T-cell (primary cell): Measurements from ENCODE around the gene BLOC1S5. TPM values are rescaled to one million over a fixed set of nuclear protein-coding genes. Genes with fewer than 3 reads are reported as not detected.
"Not testable (repeated sequence)": the region's sequence is repeated elsewhere in the genome, so short reads cannot be mapped to it uniquely, and the experiment has no call there.

ENCODE experiments used
- ATAC-seq, 4 experiments: fragments of 200-7000 bp in 3 of 4; fragments of 150-1000 bp in 1 of 4; cut with Tn5 transposase; replicated peaks in 1 of 4; 1 replicate in 3 of 4; 2 replicates in 1 of 4; pipeline ENCODE4 v1.10.0; 2021; ENCODE audit warnings: moderate library complexity in 3 of 4, mild to moderate bottlenecking in 2 of 4, moderate number of reproducible peaks in 1 of 4
- CTCF ChIA-PET, 2 donors: fragments of 300-600 bp; sonication (Branson Sonifier 250); formaldehyde crosslinking; loops; one replicate each; lab custom pipeline; 2022; ENCODE audit warnings: antibody characterized with exemption in 2 of 2; lab: Charles Lee
- POLR2A ChIA-PET, 2 donors: fragments of 300-600 bp; sonication (Branson Sonifier 250); formaldehyde crosslinking; loops; one replicate each; lab custom pipeline; 2022; ENCODE audit warnings: antibody characterized with exemption in 2 of 2; lab: Charles Lee
- DNase-seq, 35 experiments: peaks; one replicate each; pipeline versions ENCODE4 v3.0.0 to v3.0.0-alpha.2; 2013 to 2023
- H3K27ac ChIP-seq: one replicate; pipeline ENCODE4 v1.5.1; 2013; ENCODE audit warnings: low read length
- H3K27me3 ChIP-seq, 2 experiments: replicated peaks in 1 of 2; 1 replicate in 1 of 2; 2 replicates in 1 of 2; pipeline versions ENCODE4 v1.6.1 to v1.7.0; 2013; ENCODE audit warnings: low read length in 1 of 2, mixed read lengths in 1 of 2; ENCODE audit not compliant: control insufficient read depth in 2 of 2, insufficient read depth in 2 of 2; ENCODE audit errors: extremely low read depth in 1 of 2
- H3K36me3 ChIP-seq, 2 donors: 1 replicate in 1 of 2; 2 replicates in 1 of 2; pipeline versions ENCODE4 v1.6.1 to v1.7.0; 2013; ENCODE audit warnings: low read length in 1 of 2; ENCODE audit not compliant: control insufficient read depth in 2 of 2, insufficient read depth in 1 of 2; ENCODE audit errors: extremely low read depth in 1 of 2
- H3K4me1 ChIP-seq, 2 experiments: 1 replicate in 1 of 2; 2 replicates in 1 of 2; pipeline versions ENCODE4 v1.6.1 to v1.7.0; 2013; ENCODE audit warnings: low read length in 2 of 2, mixed read lengths in 1 of 2; ENCODE audit not compliant: insufficient read depth in 2 of 2, control insufficient read depth in 1 of 2; ENCODE audit errors: extremely low read depth in 1 of 2
- H3K4me3 ChIP-seq, 2 donors: 1 replicate in 1 of 2; 2 replicates in 1 of 2; pipeline versions ENCODE4 v1.5.1 to v1.7.0; 2013; ENCODE audit warnings: mild to moderate bottlenecking in 2 of 2, low read length in 1 of 2, moderate library complexity in 1 of 2; ENCODE audit not compliant: control insufficient read depth in 1 of 2; ENCODE audit errors: extremely low read depth in 1 of 2
- H3K9me3 ChIP-seq: 2 replicates; pipeline ENCODE4 v1.7.0; 2013
- H3K27ac Mint-ChIP-seq, 2 donors: one replicate each; pipeline ENCODE4 v1.8.0; 2020 to 2021; ENCODE audit warnings: mild to moderate bottlenecking in 2 of 2, mixed read lengths in 2 of 2
- H3K27me3 Mint-ChIP-seq, 2 donors: one replicate each; pipeline ENCODE4 v1.8.0; 2021 to 2022; ENCODE audit warnings: mixed read lengths in 2 of 2
- H3K36me3 Mint-ChIP-seq: one replicate; pipeline ENCODE4 v1.8.0; 2021; ENCODE audit warnings: mixed read lengths
- H3K4me1 Mint-ChIP-seq, 3 donors: one replicate each; pipeline ENCODE4 v1.8.0; 2020 to 2022; ENCODE audit warnings: mixed read lengths in 3 of 3, mild to moderate bottlenecking in 1 of 3
- H3K4me3 Mint-ChIP-seq, 3 donors: one replicate each; pipeline ENCODE4 v1.8.0; 2020 to 2022; ENCODE audit warnings: mild to moderate bottlenecking in 3 of 3, mixed read lengths in 3 of 3, moderate library complexity in 3 of 3
- H3K9me3 Mint-ChIP-seq, 3 donors: one replicate each; pipeline ENCODE4 v1.8.0; 2020 to 2022; ENCODE audit warnings: mixed read lengths in 3 of 3
- WGBS: methylation state at CpG from one replicate; pipeline ENCODE4 v1.1.5; 2013; ENCODE audit warnings: missing lambda C conversion rate; ENCODE audit not compliant: insufficient coverage; 5-methylcytosine and 5-hydroxymethylcytosine counted together
- total RNA-seq, 35 experiments: library from RNA in 6 of 35; stranded (reverse) in 6 of 35; fragments of 120-200 nt in 1 of 35; gene quantifications; one replicate each; pipeline versions ENCODE4 v1.2.1 to v1.2.4 and lab custom pipeline; 2013 to 2026

The BLOC1S5 gene
- total RNA-seq, 5 donors from 2014 or later (not counting 1 experiment from before 2014, with no cell fraction given), result 12.3 to 26.9 (median 18.1) TPM

- no peaks in the 10 kb centered on the region for H3K27me3 Mint-ChIP-seq
- Histone ChIP-seq H3K4me3 (no peak overlapping the region), H3K27me3 (no peaks in the 10 kb centered on the region), H3K36me3 (no peaks in the 10 kb centered on the region), H3K27ac (no peak overlapping the region), H3K4me1 (no peaks in the 10 kb centered on the region), H3K9me3 (no peaks in the 10 kb centered on the region)
- H3K4me1 Mint-ChIP-seq, result no peaks in the 10 kb centered on the region
- H3K36me3 Mint-ChIP-seq, result peaks cover 29% of the 10 kb centered on the region
- H3K9me3 Mint-ChIP-seq, result peaks cover 4 to 10% (median 7%) of the 10 kb centered on the region in 3 donors
- H3K4me3 Mint-ChIP-seq, result no peak overlapping the region
- ChIA-PET POLR2A (no interaction called here), CTCF (no interaction called here)
- no peak for ATAC-seq
- no peak for DNase-seq
- no CpG with 5 or more reads among the region's 1 CpG for WGBS
- H3K27ac Mint-ChIP-seq, result no peak overlapping the region
Measured at GRCh38 chr6:7991536-7991935, 72.7 kb downstream of the BLOC1S5 start.

GRCh38 chr6:7986219-7986618 is 78.0 kb downstream of the BLOC1S5 start:
- POLR2A ChIA-PET, result no interaction called here
- Mint-ChIP-seq H3K4me3 (no peak overlapping the region), H3K9me3 (peaks cover 3 to 5% (median 4%) of the 10 kb centered on the region in 3 donors), H3K27ac (no peak overlapping the region), H3K27me3 (no peaks in the 10 kb centered on the region), H3K4me1 (no peaks in the 10 kb centered on the region), H3K36me3 (peaks cover 16% of the 10 kb centered on the region)
- Histone ChIP-seq H3K27ac (no peak overlapping the region), H3K4me3 (no peak overlapping the region), H3K9me3 (no peaks in the 10 kb centered on the region), H3K4me1 (no peaks in the 10 kb centered on the region), H3K27me3 (no peaks in the 10 kb centered on the region), H3K36me3 (no peaks in the 10 kb centered on the region)
- WGBS, result 91% methylated on average over 30 of the region's 31 CpGs
- no peak for DNase-seq
- ATAC-seq, result no peak
- CTCF ChIA-PET, result no interaction called here

DNA sequence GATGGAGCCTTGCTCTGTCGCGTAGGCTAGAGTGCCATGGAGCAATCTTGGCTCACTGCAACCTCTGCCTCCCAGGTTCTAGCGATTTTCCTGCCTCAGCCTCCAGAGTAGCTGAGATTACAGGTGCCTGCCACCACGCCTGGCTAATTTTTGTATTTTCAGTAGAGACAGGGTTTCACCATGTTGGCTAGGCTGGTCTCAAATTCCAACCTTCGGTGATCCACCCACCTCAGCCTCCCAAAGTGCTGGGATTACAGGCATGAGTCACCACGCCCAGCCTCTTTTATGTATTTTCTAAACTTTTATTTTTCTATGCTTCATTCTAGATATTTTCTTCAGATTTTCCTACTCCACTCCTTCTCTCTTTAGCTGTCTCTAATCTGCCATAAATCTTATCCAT is 80.2 kb downstream of the BLOC1S5 start:
- H3K4me3 Mint-ChIP-seq, H3K4me3 ChIP-seq, H3K27me3 ChIP-seq, H3K27me3 Mint-ChIP-seq, DNase-seq, H3K4me1 ChIP-seq, H3K36me3 ChIP-seq, POLR2A ChIA-PET, H3K9me3 ChIP-seq, H3K27ac Mint-ChIP-seq, ATAC-seq, H3K4me1 Mint-ChIP-seq, H3K27ac ChIP-seq, CTCF ChIA-PET, H3K9me3 Mint-ChIP-seq: not testable (repeated sequence)
- H3K36me3 Mint-ChIP-seq, result peaks cover 13% of the 10 kb centered on the region
- WGBS, result 77% methylated on average over 6 of the region's 6 CpGs

- POLR2A ChIA-PET, result no interaction called here
- no peaks in the 10 kb centered on the region for H3K36me3 Mint-ChIP-seq
- no peak overlapping the region for H3K4me3 Mint-ChIP-seq
- H3K9me3 Mint-ChIP-seq, result no peaks in the 10 kb centered on the region
- Histone ChIP-seq H3K27ac (no peak overlapping the region), H3K4me1 (no peaks in the 10 kb centered on the region), H3K4me3 (no peak overlapping the region), H3K9me3 (no peaks in the 10 kb centered on the region), H3K36me3 (no peaks in the 10 kb centered on the region), H3K27me3 (peaks cover 0 to 11% of the 10 kb centered on the region in 2 experiments)
- H3K27me3 Mint-ChIP-seq, result peaks cover 11 to 19% of the 10 kb centered on the region in 2 donors
- CTCF ChIA-PET, result no interaction called here
- ATAC-seq (no peak), DNase-seq (no peak)
- H3K27ac Mint-ChIP-seq, result no peak overlapping the region
- H3K4me1 Mint-ChIP-seq, result peaks cover 0 to 6% (median 5%) of the 10 kb centered on the region in 3 donors
Measured at GRCh38 chr6:7979831-7980230, 84.4 kb downstream of the BLOC1S5 start.

DNA sequence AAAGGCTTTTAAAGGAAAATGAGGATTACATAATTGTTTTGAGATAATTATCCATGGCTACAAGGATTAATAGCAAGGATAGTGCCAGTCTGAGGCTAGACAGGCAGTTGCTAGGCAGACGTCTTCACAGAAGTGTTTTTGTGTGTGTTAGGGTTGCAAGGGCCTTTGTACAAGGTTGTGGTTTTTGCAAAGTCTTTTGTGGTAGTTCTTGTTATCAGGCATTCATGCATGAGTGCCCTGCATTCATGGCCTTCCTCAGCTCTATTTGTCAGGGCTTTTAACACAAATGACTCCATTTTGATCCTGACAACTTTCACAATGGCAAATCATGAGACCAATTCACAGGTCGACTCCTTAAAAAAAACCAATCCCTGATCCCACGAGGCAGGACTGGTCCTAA is 85.5 kb downstream of the BLOC1S5 start:
- Mint-ChIP-seq H3K9me3 (no peaks in the 10 kb centered on the region), H3K4me3 (no peak overlapping the region), H3K27me3 (peaks cover 13 to 19% of the 10 kb centered on the region in 2 donors), H3K36me3 (no peaks in the 10 kb centered on the region), H3K27ac (no peak overlapping the region), H3K4me1 (peaks cover 0 to 6% (median 5%) of the 10 kb centered on the region in 3 donors)
- no peak for ATAC-seq
- ChIA-PET POLR2A (no interaction called here), CTCF (no interaction called here)
- Histone ChIP-seq H3K27ac (no peak overlapping the region), H3K36me3 (no peaks in the 10 kb centered on the region), H3K27me3 (peaks cover 0 to 12% of the 10 kb centered on the region in 2 experiments), H3K9me3 (no peaks in the 10 kb centered on the region), H3K4me1 (no peaks in the 10 kb centered on the region), H3K4me3 (no peak overlapping the region)
- DNase-seq, result no peak
- WGBS, result 53% methylated on average over 2 of the region's 3 CpGs

DNA sequence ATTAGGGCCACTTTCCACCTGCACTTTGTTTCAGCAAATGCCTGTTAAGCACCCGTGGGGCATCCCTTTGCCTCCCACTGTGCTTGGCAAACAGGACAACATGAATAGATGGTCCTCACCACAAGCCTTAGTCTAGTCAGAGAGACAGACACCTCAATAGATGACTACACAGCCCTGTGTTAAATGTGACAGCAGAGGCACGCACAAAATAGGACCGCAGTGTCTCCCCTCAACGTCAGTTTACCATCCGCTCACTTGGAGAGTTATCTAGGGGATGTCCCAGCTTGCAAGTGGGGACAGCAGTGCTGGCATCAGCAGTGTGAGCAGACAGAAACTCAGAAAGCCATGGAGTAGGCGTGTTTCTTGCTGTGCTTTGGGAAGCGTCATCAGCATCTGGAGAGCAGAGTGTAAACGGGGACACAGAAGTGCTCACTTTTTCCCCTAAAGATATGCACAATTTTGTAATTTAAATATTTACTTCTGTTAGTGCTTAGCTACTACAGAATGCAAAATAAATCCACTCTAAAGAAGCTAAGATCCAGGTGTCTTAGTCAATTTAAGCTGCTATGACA is 87.6 kb downstream of the BLOC1S5 start:
- no peak overlapping the region for H3K4me3 Mint-ChIP-seq
- DNase-seq (no peak), ATAC-seq (no peak)
- Histone ChIP-seq H3K27ac (no peak overlapping the region), H3K4me3 (no peak overlapping the region), H3K27me3 (peaks cover 0 to 12% of the 10 kb centered on the region in 2 experiments), H3K9me3 (no peaks in the 10 kb centered on the region), H3K4me1 (no peaks in the 10 kb centered on the region), H3K36me3 (no peaks in the 10 kb centered on the region)
- POLR2A ChIA-PET, result no interaction called here
- H3K9me3 Mint-ChIP-seq, result no peaks in the 10 kb centered on the region
- CTCF ChIA-PET, result no interaction called here
- 66% methylated on average over 6 of the region's 8 CpGs for WGBS
- peaks cover 13 to 19% of the 10 kb centered on the region in 2 donors for H3K27me3 Mint-ChIP-seq
- H3K27ac Mint-ChIP-seq, result no peak overlapping the region
- no peaks in the 10 kb centered on the region for H3K36me3 Mint-ChIP-seq
- H3K4me1 Mint-ChIP-seq, result peaks cover 0 to 6% (median 5%) of the 10 kb centered on the region in 3 donors

- Mint-ChIP-seq H3K27me3 (peaks cover 13 to 19% of the 10 kb centered on the region in 2 donors), H3K9me3 (no peaks in the 10 kb centered on the region), H3K4me3 (no peak overlapping the region), H3K36me3 (no peaks in the 10 kb centered on the region), H3K27ac (no peak overlapping the region), H3K4me1 (peaks cover 0 to 6% (median 5%) of the 10 kb centered on the region in 3 donors)
- WGBS, result 49% methylated on average over 5 of the region's 8 CpGs
- H3K4me3 ChIP-seq, result no peak overlapping the region
- H3K27me3 ChIP-seq, result peaks cover 0 to 12% of the 10 kb centered on the region in 2 experiments
- H3K4me1 ChIP-seq, result no peaks in the 10 kb centered on the region
- ChIA-PET POLR2A (no interaction called here), CTCF (no interaction called here)
- no peak overlapping the region for H3K27ac ChIP-seq
- H3K36me3 ChIP-seq, result no peaks in the 10 kb centered on the region
- no peak for DNase-seq
- H3K9me3 ChIP-seq, result no peaks in the 10 kb centered on the region
- ATAC-seq, result no peak
Measured at GRCh38 chr6:7975764-7976146, 88.4 kb downstream of the BLOC1S5 start.
